ENCODE measurements around the gene DOCK9.

DOCK9 gene

GRCh38 chr13:98842070-98842469, 135.8 kb downstream of the DOCK9 start:
- DNase-seq = no peak

- DNase-seq = peak; percentile 15 to 74
Measured at GRCh38 chr13:98839856-98840769, 137.8 kb downstream of the DOCK9 start.

GRCh38 chr13:98838776-98839175, 139.1 kb downstream of the DOCK9 start:
- DNase-seq = no peak

GRCh38 chr13:98837896-98838295, 140.0 kb downstream of the DOCK9 start:
- no peak for DNase-seq

GRCh38 chr13:98835156-98835555, 142.7 kb downstream of the DOCK9 start:
- no peak for DNase-seq

GRCh38 chr13:98834254-98834960, 143.5 kb downstream of the DOCK9 start:
- no peak for DNase-seq

GRCh38 chr13:98831236-98831635, 146.6 kb downstream of the DOCK9 start:
- DNase-seq = no peak

- no peak for DNase-seq
Measured at GRCh38 chr13:98829541-98829940, 148.3 kb downstream of the DOCK9 start.

- DNase-seq = no peak
Measured at GRCh38 chr13:98828614-98829013, 149.2 kb downstream of the DOCK9 start.

- no peak for DNase-seq
Measured at GRCh38 chr13:98827449-98827848, 150.4 kb downstream of the DOCK9 start.

- no peak for DNase-seq
Measured at GRCh38 chr13:98826146-98826545, 151.7 kb downstream of the DOCK9 start.

- no peak for DNase-seq
Measured at GRCh38 chr13:98825659-98826058, 152.2 kb downstream of the DOCK9 start.

- DNase-seq = no peak
Measured at GRCh38 chr13:98824376-98825160, 153.3 kb downstream of the DOCK9 start.

GRCh38 chr13:98823442-98823841, 154.4 kb downstream of the DOCK9 start:
- DNase-seq = no peak

- no peak for DNase-seq
Measured at GRCh38 chr13:98822225-98822606, 155.6 kb downstream of the DOCK9 start.

- no peak for DNase-seq
Measured at GRCh38 chr13:98821372-98822224, 156.3 kb downstream of the DOCK9 start.

GRCh38 chr13:98820744-98821371, 157.0 kb downstream of the DOCK9 start:
- no peak for DNase-seq

GRCh38 chr13:98820300-98820699, 157.6 kb downstream of the DOCK9 start:
- DNase-seq = no peak

GRCh38 chr13:98819382-98820010, 158.4 kb downstream of the DOCK9 start:
- no peak for DNase-seq

- no peak for DNase-seq
Measured at GRCh38 chr13:98816406-98816805, 161.5 kb downstream of the DOCK9 start.

- DNase-seq = no peak
Measured at GRCh38 chr13:98813993-98814392, 163.9 kb downstream of the DOCK9 start.

Data from SW 1271 (cell line).